Stimulated activated CD8-positive, alpha-beta memory T cell treated with anti-CD3 and anti-CD28 coated beads, Interleukin-12 subunit alpha, Interleukin-12 subunit beta, amount 100 ng/mL, for 24 hours (primary cell): ENCODE measurements around the gene SUGCT.

Source experiments
- DNase-seq: peaks from one replicate; pipeline ENCODE4 v3.0.0-alpha.2; 2020; ENCODE audit errors: extremely low read depth

SUGCT gene

DNA sequence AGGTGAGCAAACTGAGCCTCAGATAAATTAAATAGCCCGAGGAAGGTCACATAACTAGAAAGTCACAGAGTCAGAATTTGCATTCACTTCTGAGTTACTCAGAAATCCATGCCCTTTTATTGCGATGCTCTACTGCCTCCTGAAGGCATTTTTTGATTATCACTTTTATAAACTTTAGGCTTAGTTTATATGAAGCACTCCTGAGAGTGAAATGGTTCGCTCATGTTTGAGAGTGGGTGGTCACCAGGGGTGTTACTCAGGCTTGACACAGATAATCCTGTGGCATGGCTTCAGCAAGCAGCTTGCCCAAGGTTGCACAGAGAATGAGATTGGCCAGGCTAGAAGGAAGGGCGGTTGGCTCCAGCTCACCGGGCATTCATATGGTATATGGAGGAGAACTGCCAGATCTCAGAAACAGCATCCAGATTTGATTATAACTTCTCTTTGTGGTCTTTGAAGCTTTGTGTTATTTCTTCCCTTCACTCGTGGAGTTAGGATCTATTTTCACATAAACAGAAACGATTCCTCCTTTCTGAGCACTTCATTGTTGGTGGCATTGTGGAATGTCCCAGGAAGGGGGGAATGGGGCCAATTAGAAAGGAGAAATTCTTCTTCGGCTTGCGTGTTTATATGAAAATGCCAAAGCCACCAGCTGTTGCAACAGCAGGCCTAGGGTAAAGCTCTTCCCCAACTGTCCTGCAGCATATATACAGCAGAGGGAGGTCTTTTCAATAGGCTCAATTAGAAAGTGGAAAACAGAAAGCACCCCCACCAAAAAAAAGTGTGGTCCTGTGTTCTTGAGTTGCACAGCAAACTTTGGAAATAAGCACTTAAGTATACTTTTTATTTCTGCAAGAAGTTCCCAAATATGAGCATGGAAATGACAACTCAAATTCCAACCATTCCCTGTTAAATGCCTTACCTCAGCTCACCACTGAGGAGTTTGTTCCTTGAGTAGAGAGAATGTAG, 628.8 kb downstream of the SUGCT start:
- no peak for DNase-seq

DNA sequence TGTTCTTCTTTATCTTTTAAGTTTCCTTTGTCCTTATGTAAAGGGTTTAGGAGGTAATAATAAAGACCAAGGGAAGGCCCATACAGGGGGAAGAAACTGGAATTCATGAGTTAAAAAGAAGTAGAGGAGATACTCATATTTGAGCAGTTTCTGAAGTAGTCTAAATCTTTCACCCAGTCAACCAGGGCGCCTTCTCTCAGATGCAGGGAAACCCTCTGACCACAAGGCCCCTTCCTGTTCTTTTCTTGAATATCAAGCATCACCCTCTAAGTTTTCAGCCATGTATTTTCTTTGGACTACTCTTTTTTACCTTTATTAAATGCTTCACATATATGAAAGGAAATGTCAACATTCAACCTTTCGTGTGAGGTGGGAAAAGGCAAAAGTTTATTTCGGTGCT, 630.8 kb downstream of the SUGCT start:
- no peak for DNase-seq

DNA sequence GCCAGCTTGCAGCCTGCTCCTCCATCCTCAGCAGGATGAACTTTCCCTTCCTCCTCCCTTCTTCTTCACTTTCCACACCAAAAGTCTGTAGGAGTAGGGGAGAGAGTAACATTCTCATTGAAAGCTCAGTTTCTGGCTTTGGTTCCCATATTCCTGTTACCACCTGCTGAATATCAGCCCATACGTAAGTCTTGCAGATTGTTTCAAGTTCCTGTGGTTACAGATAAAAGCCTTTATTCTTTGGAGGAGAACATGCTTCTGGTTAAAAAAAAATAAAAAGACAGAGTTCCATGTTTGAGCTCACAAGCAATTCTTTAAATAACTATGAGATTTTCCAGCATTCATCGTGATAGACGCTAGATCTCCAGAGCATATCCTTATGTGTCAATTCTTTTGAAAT, 637.3 kb downstream of the SUGCT start:
- DNase-seq: no peak

DNA sequence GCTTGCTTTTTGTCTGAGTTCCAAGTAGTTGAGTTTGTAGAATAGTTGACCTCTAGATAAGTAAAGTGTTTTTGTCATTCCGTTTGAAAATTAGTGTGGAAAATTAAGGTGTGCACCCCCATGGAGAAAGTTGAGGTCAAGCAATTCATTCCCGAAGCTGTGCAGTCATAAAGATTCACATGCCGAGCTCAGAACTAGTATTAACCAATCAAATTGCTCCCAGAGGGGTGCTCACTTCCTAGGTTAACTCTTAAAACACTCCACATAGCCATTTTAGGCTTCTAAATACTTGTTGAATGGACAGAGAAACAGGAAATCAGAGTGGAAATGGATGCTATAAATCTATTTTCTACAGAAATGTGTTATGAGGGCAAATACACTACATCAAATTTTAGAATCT, 638.9 kb downstream of the SUGCT start:
- no peak for DNase-seq

DNA sequence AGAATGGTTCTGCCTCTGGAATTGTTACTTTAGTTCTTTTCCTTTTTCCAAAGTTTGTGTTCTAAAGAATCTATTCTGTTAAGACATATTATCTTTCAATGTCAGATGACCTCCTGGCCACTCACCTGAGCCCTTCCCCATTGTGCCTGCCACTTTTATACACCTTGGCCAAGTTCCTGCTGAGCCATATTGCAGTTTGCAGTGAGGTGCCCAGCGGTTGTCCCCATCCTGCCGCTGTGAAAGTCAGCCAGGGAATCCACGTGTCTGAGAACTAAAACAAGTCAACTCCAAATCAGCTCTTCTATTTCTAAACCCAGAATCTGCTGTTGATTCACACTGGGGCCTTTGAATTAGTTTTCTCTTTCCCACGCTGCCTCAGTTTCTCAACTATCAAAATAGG, 641.1 kb downstream of the SUGCT start:
- DNase-seq: no peak

DNA sequence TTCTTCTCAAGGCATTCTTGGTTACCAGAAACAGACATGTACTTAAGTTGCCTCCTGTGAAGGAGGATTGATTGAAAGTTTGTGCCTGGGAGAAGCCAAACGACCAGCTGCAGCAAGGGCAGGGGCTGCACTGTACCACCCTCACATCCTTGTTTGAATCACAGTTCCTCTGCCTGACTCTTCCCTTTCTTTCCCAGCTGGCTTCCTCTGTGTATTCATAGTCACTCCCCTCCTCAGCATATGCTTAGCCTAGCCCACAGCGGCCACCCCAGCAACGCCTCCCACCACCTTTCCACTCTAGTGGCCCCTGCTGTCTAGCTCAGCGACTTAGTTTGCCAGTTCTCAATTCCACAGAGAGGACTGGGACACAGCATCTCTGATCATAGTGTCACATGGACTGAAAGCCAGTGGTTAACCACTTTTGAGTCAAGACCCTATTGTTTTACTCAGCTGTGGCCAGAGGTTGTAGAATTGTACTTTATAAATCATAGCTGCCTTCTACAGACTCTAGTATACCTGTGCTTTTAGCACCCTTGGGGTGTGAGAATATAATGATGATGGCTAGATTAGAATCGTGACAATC, 643.0 kb downstream of the SUGCT start:
- DNase-seq: no peak

DNA sequence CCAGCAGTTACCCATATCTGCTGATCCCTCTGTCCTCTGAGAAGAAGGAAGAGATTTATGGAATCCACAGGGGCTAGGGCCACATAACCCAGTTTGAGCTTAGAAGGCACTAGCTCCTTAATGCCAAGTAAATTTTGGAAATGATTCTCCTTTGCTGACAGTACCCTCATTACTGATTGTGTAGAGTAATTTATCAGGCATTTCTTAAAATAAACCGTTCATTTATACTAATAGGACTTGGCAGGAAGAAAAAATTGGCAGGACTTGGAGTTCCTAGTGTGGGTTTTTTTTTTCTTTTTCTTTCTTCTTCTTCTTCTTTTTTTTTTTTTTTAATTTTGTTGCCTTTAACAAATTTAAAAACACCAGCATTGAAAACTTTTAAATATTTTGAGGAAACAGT, 645.7 kb downstream of the SUGCT start:
- DNase-seq: no peak

DNA sequence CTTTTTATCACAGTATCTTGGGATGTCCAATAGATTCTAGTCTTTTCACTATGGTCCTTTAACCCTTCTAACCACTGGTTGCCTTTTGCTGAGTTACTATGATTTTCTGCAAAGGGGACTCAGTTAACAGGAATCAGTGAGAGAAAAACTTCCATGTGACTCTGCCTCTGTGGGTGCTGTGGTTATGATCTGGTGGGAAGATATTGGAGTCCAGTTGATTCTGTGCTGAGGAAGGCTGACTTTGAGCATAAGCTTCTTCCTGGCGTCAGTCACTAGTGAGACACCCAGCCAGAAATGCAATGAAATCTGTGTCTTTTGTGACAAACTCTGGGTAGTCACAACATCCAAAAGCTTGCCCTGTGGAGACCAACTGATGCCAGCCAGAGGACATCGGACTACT, 648.0 kb downstream of the SUGCT start:
- no peak for DNase-seq

DNA sequence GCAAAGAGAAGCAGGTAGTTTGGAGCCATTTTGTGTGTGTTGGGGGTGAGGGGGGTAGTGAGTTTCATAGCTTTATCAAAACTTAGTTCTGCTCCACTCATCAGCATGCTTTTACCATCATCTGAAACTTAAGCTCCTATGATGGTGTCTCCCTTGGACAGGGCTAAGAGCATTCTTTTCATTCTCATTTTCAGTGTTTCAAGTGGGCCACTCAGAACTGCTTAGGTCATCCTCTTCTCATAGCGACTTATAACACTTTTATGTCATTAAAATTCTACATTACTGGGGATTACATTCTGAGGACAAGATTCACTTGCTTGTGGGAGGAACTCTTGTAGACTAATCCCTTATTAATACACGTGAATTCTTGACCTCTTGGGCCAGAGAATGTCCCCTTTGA, 649.4 kb downstream of the SUGCT start:
- no peak for DNase-seq

DNA sequence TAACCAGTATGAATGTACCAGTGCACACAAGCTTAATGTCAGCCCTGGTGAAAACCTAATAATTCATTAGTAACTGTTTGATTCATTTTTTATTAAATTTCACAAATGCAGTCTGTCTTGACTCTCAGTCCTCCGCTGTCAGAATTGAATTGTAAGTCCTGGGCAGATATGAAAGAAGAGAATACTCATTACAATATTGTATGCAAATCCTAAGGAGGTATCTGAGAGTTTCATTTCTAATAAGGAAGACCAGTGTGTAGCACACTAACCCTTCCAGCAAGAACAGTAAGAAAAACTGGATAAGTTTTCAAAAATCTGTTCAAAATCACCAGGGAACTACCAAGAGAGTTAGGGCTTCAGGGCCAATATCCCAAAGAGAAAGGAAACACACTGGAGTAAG, 652.1 kb downstream of the SUGCT start:
- no peak for DNase-seq

DNA sequence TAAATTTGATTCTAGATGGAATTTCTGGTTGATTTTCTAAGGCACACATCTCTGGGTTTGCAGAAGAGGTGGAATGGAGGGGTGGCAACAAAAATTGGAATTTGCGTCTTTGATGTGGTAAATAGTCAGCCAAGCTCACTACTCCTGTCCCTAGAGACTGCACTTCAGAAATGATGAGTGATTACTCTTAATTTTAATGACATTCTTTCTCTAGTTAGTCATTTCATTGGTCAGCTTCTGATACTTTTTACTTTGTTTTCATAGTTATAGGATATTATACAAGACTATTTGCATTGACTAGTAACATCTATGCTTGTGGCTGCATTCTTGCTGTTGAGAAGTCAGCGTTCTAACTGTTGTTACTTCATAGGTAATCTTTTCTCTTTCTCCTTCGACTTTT, 658.3 kb downstream of the SUGCT start:
- no peak for DNase-seq

DNA sequence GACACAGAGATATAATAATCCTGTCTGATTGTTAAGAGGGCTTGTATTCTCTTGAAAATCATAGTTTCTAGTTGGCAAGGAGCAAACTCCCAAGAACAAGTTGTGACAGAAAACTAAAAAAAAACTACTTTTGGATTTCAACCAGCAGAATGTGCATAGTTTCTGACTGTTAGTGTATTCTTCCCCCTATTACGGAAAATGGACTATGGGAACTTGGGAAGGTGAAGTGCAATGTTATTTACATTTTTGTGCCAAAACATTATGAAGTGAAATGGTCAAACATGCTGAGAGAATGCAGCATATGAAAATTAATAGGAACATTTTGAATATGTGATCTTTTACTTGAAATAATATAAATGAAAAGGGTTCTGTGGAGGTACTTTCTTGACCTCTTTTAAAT, 660.8 kb downstream of the SUGCT start:
- DNase-seq: no peak

DNA sequence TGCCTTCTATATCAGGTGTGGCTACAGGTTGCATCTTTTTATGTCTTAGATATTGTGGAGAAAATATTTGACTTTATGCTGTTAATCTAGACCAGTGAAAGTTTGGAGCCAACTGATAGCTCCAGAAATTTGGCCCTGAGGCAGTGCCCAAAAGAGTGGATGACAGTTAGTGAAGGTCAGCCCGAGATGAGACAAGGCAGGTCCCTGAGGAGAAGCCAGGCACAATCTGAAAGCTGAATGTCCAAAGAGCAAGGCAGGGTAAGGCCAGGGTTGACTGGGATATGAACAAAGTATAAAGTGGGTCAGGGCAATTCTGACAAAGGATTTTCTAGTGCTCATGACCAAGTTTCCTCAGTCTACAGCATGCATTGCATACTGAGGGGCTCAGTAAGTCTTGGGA, 661.9 kb downstream of the SUGCT start:
- no peak for DNase-seq

DNA sequence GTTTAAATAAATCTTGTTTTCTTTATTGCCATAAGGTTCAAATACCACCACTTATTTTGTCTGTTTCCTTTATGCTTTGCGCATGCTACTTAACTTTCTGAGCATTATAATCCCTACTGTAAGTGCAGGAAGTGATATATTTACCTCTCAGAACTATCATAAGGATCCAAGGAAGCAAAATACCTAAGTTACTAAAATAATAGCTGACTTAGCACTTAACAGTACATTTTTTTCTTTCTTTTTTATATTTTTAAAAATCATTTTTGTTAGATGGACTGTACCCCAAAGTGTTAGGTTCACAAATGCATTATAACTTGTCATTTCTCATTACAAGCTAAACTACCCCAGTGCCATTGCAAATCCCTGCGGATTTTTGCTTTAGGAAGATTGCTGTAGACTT, 663.8 kb downstream of the SUGCT start:
- no peak for DNase-seq

DNA sequence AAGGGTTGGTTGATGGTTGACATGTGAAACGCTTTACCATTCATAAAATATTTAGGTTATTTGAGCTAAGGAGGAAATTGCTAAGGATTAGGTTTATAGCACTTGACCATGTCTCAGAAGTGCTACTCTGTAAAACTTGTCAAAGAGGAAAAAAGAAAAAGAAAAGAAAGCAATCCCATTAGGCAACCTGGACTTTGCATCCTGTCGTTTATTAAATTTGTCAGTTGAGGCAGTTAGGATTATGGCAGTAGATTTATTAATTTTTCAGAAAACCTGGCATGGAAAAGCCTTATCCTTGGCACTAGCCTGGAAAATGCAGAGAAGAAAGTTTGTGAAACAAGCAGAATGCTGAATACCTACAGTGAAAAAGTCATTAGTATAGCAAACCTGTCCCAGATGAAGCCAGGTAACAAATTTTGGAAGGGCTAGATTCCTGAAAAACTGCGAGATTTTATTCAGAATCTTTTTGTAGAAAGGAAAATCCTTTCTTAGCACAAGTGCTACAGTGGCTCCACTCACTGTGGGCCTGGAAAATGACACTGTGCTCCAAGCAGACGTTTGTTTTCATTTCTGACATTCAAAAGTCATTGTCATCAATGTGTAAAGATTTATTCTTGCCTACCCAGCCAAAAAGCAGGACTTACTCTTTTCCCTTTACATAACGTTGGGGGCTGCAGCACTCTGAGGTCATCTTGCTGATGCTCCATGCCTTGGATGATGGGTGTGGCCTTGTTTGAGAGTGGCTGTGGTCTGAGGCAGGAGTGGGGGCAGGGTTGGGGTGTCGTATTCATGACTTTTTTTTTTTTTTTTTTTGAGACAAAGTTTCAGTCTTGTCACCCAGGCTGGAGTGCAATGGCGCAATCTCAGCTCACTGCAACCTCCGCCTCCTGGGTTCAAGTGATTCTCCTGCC, 664.9 kb downstream of the SUGCT start:
- no peak for DNase-seq

DNA sequence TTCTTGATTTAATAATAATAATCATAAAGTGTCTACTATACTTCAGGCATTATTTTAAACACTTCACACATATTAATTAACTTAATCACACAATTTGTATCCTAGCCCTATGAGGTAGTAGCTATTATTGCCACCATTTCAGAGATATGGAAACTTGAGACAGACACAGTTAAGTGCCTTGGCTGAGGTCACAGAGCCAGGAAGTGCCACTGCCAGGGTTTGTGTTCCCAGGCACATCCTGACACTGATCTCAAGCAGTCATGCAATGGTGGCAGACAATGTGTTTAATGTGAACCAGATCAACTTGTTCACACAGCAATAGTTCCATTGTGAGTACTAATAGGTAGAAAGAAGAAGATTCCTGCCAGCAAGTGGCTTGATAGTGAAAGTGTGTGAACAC, 666.0 kb downstream of the SUGCT start:
- DNase-seq: no peak

DNA sequence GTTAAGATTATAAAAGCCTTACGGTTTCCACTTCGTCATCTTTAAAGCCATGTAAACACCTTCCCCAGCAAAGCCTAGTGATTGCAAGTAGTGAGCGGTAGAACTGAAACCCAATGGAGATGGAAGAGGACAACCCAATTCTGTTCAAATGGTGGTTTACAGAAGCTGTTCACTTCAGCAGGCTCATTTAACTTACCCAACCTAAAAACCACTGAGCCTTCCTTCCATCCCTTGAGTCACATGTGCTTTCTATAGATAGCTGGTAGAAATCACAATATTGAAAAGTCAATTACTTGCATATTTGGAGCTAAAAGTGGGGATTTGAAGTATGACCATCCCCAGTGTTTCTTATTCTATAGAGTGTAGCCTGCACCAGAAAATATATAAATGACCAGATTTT, 667.7 kb downstream of the SUGCT start:
- no peak for DNase-seq

DNA sequence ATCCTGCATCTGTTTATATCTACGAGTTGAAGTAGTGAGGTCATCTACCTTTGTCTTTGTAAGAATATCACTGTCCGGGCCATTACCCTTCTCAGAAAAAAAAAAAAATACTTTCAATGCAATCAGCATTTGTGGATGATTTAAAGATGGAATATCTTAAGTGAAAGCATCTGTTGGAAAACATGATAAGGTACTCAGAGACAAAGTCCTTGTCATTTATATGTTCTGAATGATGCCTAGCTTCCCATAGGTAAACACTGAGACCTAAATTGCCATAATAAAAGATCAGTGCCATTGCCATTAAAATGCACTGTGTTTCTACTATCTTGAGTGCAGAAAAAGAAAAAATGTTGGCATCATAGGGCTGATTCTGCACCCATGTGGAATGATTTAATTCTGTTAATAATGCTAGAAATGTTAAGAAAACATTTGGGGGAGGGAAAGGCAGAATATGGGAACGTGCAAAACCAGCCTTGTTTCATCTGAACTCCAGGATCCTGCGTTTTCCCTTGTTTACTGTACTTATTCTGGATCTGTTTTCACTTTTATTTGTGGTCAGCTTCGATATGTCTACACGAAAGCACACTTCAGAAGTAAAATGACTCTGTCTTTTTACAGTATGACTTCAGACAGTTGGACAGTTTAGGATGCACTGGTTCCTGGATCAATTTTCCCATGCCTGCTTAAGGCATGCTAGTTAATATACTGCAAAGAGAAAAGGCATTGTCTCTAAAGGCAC, 669.8 kb downstream of the SUGCT start:
- no peak for DNase-seq

DNA sequence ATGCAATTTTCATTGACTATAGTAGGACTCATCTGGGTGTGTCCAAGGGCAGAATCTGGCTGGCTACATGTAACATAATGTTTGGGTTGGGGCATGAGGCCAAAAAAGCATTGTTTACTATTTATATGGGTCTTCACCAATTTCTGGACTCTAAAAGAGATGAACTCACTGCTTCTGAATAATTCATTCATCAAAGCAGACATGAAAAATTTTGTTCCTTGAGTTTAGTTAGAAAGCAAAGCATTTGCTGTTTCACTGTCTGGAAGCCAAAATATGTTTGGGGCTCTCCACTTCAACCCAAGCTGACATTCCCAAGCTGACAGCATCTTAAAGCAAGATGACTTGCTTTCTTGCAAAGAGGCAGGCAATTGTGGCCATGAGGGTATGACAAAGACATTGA, 670.6 kb downstream of the SUGCT start:
- DNase-seq: no peak

DNA sequence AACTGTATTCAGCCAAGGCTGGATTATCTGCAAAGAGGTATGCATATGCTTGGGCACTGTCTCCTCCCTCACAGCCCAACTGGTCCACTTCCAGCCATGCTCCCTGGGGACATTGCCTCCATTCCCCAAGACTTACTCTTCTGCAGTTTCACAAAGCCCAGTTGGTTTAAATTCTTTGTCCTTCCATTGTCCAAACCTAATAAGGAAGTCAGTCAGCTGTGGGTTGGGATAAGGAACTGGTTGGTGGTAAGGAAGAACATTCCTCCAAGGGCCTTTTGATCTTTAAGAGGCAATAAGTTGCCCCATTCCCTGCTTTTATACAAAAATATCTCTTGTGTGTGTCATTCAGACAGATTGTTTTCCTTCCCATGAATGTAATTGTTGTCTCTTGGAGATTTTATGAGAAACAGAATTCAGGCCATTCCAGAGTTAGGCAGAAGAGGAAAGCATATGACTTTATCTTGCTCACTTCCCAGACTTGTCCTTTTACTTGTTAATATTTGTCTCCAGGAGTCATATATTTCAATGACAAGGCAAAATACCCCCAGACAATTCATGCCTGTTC, 673.7 kb downstream of the SUGCT start:
- no peak for DNase-seq

DNA sequence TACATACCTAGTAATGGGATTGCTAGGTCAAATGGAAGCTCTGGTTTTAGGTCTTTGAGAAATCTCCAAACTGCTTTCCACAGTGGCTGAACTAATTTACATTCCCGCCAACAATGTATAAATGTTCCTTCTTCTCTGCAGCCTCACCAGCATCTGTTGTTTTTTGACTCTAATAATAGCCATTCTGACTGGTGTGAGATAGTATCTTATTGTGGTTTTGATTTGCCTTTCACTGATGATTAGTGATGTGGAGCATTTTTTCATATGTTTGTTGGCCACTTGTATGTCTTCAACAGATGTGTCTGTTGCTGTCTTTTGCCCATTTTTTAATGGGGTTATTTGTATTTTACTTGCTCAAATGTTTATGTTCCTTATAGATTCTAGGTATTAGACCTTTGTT, 675.5 kb downstream of the SUGCT start:
- DNase-seq: no peak
